ENCODE results near the gene RPUSD1. TPM values are rescaled to one million over a fixed set of nuclear protein-coding genes. Genes with fewer than 3 reads are reported as not detected.
A peak's percentile ranks its signal among the peaks of the same experiment; 100 is the strongest.

Gene RPUSD1
- total and polyA plus RNA-seq, 5 donors from 2014 or later = 20.8 to 24.9 (median 22.8) TPM

DNA sequence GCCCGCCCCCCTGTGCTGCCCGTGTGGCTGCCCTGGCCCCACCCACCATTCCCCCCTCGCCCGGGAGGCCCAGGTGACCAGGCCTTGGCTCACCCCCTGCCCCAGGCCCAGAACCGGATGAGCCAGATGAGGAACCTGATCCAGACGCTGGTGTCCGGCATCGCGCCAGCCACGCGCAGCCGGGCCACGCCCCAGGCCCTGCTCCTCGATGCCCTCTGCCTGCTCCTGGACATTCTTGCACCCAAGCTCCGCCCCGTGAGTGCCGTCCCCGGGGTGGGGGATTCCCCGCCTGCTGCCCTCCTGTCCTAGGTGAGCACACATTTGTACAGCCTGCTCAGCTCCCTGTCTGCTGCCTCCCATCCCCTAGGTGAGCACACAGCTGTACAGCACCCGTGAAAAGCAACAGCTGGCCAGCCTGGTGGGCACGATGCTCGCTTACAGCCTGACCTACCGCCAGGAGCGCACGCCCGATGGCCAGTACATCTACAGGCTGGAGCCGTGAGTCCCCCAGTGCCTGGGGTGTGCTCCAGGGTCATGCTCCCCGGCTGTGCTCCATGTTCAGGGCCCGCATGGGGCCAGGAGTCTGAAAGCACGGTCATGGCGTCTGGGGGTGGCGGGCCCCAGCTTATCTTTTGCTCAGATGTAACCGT, 7.5 kb upstream of the RPUSD1 start:
- H3K36me3 ChIP-seq (ENCODE audit: control insufficient read depth, insufficient read depth, low read length) = no peaks in the 10 kb centered on the region
- no peak overlapping the region for H3K4me3 Mint-ChIP-seq
- H3K27me3 Mint-ChIP-seq = peaks cover 5% of the 10 kb centered on the region
- H3K9me3 ChIP-seq (ENCODE audit: control insufficient read depth in 2 of 2, low read length in 2 of 2) = no peaks in the 10 kb centered on the region
- H3K36me3 Mint-ChIP-seq = peaks cover 7% of the 10 kb centered on the region
- H3K27ac Mint-ChIP-seq = no peak overlapping the region
- H3K4me1 Mint-ChIP-seq = peaks cover 0 to 6% (median 2%) of the 10 kb centered on the region in 4 donors
- H3K4me1 ChIP-seq (ENCODE audit: control insufficient read depth, insufficient read depth, low read length, poor library complexity, severe bottlenecking) = peaks cover 4% of the 10 kb centered on the region
- H3K27ac ChIP-seq (ENCODE audit: insufficient read depth, low read length, poor library complexity, severe bottlenecking) = no peak overlapping the region
- no peak overlapping the region for H3K4me3 ChIP-seq (ENCODE audit: low read depth, low read length)
- H3K9me3 Mint-ChIP-seq = no peaks in the 10 kb centered on the region
- no peaks in the 10 kb centered on the region for H3K27me3 ChIP-seq (ENCODE audit: control insufficient read depth, insufficient read depth, low read length)
- no peak for ATAC-seq (ENCODE audit: low read depth in 2 of 2)
- DNase-seq = no peak

DNA sequence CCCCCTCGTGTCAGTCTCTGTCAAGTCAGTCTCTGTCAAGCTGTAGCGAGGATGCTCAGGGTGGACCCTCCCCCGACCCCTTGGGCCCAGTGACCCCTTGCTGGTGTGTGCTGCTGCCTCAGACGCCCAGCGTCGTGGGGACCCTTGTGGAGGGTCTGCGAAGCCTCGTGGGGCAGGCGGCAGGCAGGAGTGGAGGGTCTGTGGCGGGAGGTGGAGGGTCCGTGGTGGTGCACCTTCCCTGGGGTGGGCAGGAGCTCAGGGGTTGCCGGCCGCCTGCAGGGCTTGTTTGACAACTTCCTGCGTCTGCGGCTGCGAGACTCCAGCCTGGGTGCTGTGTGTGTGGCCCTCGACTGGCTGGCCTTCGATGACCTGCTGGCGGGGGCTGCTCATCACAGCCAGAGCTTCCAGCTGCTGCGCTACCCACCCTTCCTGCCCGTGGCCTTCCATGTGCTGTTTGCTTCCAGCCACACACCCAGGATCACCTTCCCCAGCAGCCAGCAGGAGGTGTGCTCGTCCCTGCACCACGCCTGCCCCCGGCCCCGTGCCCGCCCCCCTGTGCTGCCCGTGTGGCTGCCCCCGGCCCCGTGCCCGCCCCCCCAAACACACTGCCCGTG, 6.8 kb upstream of the RPUSD1 start:
- Mint-ChIP-seq H3K27me3 (peaks cover 5% of the 10 kb centered on the region), H3K9me3 (no peaks in the 10 kb centered on the region), H3K36me3 (peaks cover 7% of the 10 kb centered on the region), H3K4me1 (peaks cover 0 to 6% (median 2%) of the 10 kb centered on the region in 4 donors), H3K4me3 (no peak overlapping the region), H3K27ac (no peak overlapping the region)
- no peak overlapping the region for H3K27ac ChIP-seq (ENCODE audit: insufficient read depth, low read length, poor library complexity, severe bottlenecking)
- no peaks in the 10 kb centered on the region for H3K4me1 ChIP-seq (ENCODE audit: control insufficient read depth, insufficient read depth, low read length, poor library complexity, severe bottlenecking)
- DNase-seq (no peak), ATAC-seq (ENCODE audit: low read depth in 2 of 2) (no peak)
- H3K4me3 ChIP-seq (ENCODE audit: low read depth, low read length) = no peak overlapping the region
- no peaks in the 10 kb centered on the region for H3K27me3 ChIP-seq (ENCODE audit: control insufficient read depth, insufficient read depth, low read length)
- no peaks in the 10 kb centered on the region for H3K9me3 ChIP-seq (ENCODE audit: control insufficient read depth in 2 of 2, low read length in 2 of 2)
- H3K36me3 ChIP-seq (ENCODE audit: control insufficient read depth, insufficient read depth, low read length) = no peaks in the 10 kb centered on the region

DNA sequence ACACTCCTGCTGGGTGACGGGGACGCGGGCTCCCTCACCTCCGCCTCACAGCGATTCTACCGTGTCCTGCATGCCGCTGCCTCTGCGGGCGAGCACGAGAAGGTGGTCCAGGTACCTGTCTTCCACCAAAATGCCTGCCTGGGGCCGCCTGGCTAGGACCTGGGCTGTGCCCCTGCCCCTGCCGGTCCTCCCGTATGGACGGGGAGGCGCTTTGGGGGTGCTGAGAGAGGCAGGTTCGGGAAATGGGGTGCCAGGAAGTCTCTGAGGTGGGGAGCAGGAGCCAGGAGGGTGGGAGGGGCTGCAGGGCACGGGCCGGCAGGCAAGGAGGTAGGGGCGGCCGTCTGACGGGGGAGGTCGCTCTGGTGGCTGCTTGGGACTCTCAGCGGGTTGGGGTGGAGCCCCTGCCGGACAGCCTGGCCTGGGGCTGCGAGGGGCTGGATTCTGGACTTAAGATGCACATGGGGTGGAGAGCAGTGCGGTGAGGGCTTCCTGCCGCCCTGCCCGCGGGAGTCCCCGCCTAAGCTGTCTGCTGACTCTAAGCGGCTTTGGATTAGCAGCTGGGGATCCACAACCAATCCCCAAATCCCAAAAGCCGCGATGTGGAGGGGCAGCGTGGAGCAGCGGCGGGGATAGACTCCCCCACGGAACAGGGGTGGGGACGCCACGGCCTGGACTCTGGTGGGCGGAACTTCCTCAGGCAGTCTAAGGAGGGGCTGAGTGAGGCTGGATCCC, 6.1 kb upstream of the RPUSD1 start:
- H3K4me1 ChIP-seq (ENCODE audit: control insufficient read depth, insufficient read depth, low read length, poor library complexity, severe bottlenecking) = peaks cover under 1% of the 10 kb centered on the region
- Mint-ChIP-seq H3K9me3 (no peaks in the 10 kb centered on the region), H3K27me3 (peaks cover 5% of the 10 kb centered on the region), H3K27ac (no peak overlapping the region), H3K36me3 (peaks cover 7% of the 10 kb centered on the region), H3K4me3 (no peak overlapping the region), H3K4me1 (peaks cover 0 to 6% (median 2%) of the 10 kb centered on the region in 4 donors)
- ATAC-seq (ENCODE audit: low read depth in 2 of 2) (no peak), DNase-seq (no peak)
- no peak overlapping the region for H3K27ac ChIP-seq (ENCODE audit: insufficient read depth, low read length, poor library complexity, severe bottlenecking)
- H3K27me3 ChIP-seq (ENCODE audit: control insufficient read depth, insufficient read depth, low read length) = no peaks in the 10 kb centered on the region
- H3K36me3 ChIP-seq (ENCODE audit: control insufficient read depth, insufficient read depth, low read length) = no peaks in the 10 kb centered on the region
- H3K9me3 ChIP-seq (ENCODE audit: control insufficient read depth in 2 of 2, low read length in 2 of 2) = no peaks in the 10 kb centered on the region
- no peak overlapping the region for H3K4me3 ChIP-seq (ENCODE audit: low read depth, low read length)

DNA sequence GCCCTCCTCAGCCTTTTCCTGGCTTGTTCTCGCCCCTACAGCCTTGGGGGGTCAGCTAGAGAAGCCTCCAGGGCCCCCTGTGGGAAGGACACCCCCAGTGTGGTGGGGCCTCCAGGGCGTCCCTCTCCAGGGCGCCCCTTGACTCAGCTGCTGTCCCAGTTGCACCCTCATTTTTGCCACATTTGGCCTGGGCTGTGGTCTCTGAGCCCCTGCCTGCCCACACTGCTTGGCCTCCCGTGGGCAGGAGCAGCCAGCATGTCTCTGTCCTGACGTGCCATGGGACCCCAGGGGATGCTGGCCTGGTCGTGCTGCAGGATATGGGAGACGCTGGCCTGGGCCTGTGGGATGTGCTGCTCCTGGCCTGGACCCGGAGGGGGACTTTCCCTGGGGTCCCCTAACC, 5.2 kb upstream of the RPUSD1 start:
- DNase-seq = no peak
- no peak overlapping the region for H3K27ac Mint-ChIP-seq
- H3K9me3 Mint-ChIP-seq = no peaks in the 10 kb centered on the region
- Histone ChIP-seq H3K4me1 (ENCODE audit: control insufficient read depth, insufficient read depth, low read length, poor library complexity, severe bottlenecking) (peaks cover 9% of the 10 kb centered on the region), H3K27ac (ENCODE audit: insufficient read depth, low read length, poor library complexity, severe bottlenecking) (no peak overlapping the region), H3K9me3 (ENCODE audit: control insufficient read depth in 2 of 2, low read length in 2 of 2) (no peaks in the 10 kb centered on the region), H3K27me3 (ENCODE audit: control insufficient read depth, insufficient read depth, low read length) (no peaks in the 10 kb centered on the region), H3K36me3 (ENCODE audit: control insufficient read depth, insufficient read depth, low read length) (no peaks in the 10 kb centered on the region), H3K4me3 (ENCODE audit: low read depth, low read length) (no peak overlapping the region)
- no peak overlapping the region for H3K4me3 Mint-ChIP-seq
- H3K27me3 Mint-ChIP-seq = peaks cover 5% of the 10 kb centered on the region
- ATAC-seq (ENCODE audit: low read depth in 2 of 2) = no peak
- H3K36me3 Mint-ChIP-seq = peaks cover 7% of the 10 kb centered on the region
- H3K4me1 Mint-ChIP-seq = peaks cover 0 to 6% (median 2%) of the 10 kb centered on the region in 4 donors

DNA sequence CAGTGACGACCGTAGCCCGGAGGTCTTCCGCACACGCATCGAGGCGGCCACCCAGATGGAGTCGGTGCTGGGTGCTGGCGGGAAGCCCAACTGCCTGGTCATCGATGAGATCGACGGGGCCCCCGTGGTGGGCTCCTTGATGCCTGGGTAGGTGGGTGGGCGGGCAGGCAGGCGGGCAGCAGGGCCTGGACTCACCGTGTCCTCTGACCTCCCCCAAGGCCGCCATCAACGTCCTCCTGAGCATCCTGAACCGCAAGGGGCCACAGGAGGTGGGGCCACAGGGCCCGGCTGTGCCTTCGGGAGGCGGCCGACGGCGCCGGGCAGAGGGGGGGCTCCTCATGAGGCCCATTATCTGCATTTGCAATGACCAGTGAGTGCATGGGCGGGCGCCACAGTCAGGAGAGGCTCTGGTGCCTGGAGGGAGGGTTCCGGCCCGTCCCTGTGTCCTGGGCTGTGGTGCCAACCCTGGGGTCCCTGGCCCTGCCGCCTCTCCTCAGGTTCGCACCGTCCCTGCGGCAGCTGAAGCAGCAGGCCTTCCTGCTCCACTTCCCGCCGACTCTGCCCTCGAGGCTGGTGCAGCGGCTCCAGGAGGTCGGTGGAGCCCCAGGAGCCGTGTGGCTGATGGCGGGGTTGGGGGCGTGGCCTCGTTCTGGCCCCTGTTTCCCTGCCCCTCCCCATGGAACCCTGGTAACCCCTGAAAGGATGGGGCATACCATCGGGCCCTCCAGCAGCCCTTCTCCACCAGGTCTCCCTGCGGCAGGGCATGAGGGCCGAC, 4.2 kb upstream of the RPUSD1 start:
- Histone ChIP-seq H3K36me3 (ENCODE audit: control insufficient read depth, insufficient read depth, low read length) (no peaks in the 10 kb centered on the region), H3K4me1 (ENCODE audit: control insufficient read depth, insufficient read depth, low read length, poor library complexity, severe bottlenecking) (peaks cover 15% of the 10 kb centered on the region), H3K9me3 (ENCODE audit: control insufficient read depth in 2 of 2, low read length in 2 of 2) (no peaks in the 10 kb centered on the region), H3K27ac (ENCODE audit: insufficient read depth, low read length, poor library complexity, severe bottlenecking) (no peak overlapping the region), H3K4me3 (ENCODE audit: low read depth, low read length) (no peak overlapping the region), H3K27me3 (ENCODE audit: control insufficient read depth, insufficient read depth, low read length) (no peaks in the 10 kb centered on the region)
- Mint-ChIP-seq H3K9me3 (no peaks in the 10 kb centered on the region), H3K4me3 (no peak overlapping the region), H3K27me3 (no peaks in the 10 kb centered on the region), H3K4me1 (peaks cover 0 to 9% (median 2%) of the 10 kb centered on the region in 4 donors), H3K27ac (no peak overlapping the region), H3K36me3 (peaks cover 7% of the 10 kb centered on the region)
- no peak for ATAC-seq (ENCODE audit: low read depth in 2 of 2)
- no peak for DNase-seq

DNA sequence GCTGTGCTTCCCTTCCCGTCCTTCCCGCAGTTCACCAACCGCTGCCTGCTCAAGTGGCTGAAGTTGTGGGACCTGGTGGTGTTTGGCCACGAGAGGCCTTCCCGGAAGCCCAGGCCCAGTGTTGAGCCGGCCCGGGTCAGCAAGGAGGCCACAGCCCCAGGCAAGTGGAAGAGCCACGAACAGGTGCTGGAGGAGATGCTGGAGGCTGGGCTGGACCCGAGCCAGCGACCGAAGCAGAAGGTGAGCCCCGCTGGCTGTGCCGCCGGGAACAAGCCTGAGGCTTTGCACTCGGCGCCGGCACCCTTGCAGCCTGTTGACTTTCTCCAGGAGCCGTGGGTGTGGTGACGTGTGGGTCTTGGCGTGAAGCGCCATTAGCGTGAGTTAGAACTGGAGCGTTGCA, 3.0 kb upstream of the RPUSD1 start:
- no peak overlapping the region for H3K27ac ChIP-seq (ENCODE audit: insufficient read depth, low read length, poor library complexity, severe bottlenecking)
- peaks cover 23% of the 10 kb centered on the region for H3K4me1 ChIP-seq (ENCODE audit: control insufficient read depth, insufficient read depth, low read length, poor library complexity, severe bottlenecking)
- ATAC-seq (ENCODE audit: low read depth in 2 of 2) = no peak
- peaks cover 5% of the 10 kb centered on the region for H3K36me3 ChIP-seq (ENCODE audit: control insufficient read depth, insufficient read depth, low read length)
- Mint-ChIP-seq H3K9me3 (no peaks in the 10 kb centered on the region), H3K27ac (no peak overlapping the region), H3K4me3 (peak overlapping the region in 1 of 4 donors; percentile 73), H3K4me1 (peaks cover 0 to 16% (median 2%) of the 10 kb centered on the region in 4 donors), H3K36me3 (peaks cover 7% of the 10 kb centered on the region), H3K27me3 (no peaks in the 10 kb centered on the region)
- DNase-seq = no peak
- H3K9me3 ChIP-seq (ENCODE audit: control insufficient read depth in 2 of 2, low read length in 2 of 2) = no peaks in the 10 kb centered on the region
- H3K27me3 ChIP-seq (ENCODE audit: control insufficient read depth, insufficient read depth, low read length) = no peaks in the 10 kb centered on the region
- no peak overlapping the region for H3K4me3 ChIP-seq (ENCODE audit: low read depth, low read length)

DNA sequence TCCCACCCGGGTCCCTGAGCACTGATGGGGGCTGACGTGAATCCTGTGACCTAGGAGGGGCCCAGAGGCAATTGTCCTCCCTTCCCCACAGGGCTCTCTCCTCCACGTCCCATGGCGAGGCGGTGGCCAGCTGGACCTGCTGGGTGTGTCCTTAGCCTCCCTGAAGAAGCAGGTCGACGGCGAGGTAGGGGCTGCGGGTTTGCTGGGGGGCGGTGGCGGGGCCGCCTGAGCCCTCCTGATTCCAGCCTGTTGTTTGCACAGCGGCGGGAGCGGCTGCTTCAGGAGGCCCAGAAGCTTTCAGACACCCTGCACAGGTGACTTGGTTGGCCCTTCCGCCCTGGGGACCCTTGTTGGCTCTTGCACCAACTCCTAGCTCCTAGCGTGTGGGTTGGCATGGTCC, 1.9 kb upstream of the RPUSD1 start:
- ATAC-seq (ENCODE audit: low read depth in 2 of 2) (no peak), DNase-seq (no peak)
- H3K36me3 Mint-ChIP-seq = peaks cover 7% of the 10 kb centered on the region
- no peaks in the 10 kb centered on the region for H3K27me3 Mint-ChIP-seq
- peaks cover 29% of the 10 kb centered on the region for H3K4me1 ChIP-seq (ENCODE audit: control insufficient read depth, insufficient read depth, low read length, poor library complexity, severe bottlenecking)
- H3K27ac ChIP-seq (ENCODE audit: insufficient read depth, low read length, poor library complexity, severe bottlenecking) = no peak overlapping the region
- H3K9me3 Mint-ChIP-seq = no peaks in the 10 kb centered on the region
- H3K27ac Mint-ChIP-seq = no peak overlapping the region
- H3K4me3 ChIP-seq (ENCODE audit: low read depth, low read length) = no peak overlapping the region
- peaks cover 7% of the 10 kb centered on the region for H3K36me3 ChIP-seq (ENCODE audit: control insufficient read depth, insufficient read depth, low read length)
- peaks cover 0 to 17% (median 2%) of the 10 kb centered on the region in 4 donors for H3K4me1 Mint-ChIP-seq
- peak overlapping the region in 3 of 4 donors; percentile 55 to 76 (median 65) for H3K4me3 Mint-ChIP-seq
- no peaks in the 10 kb centered on the region for H3K27me3 ChIP-seq (ENCODE audit: control insufficient read depth, insufficient read depth, low read length)
- H3K9me3 ChIP-seq (ENCODE audit: control insufficient read depth in 2 of 2, low read length in 2 of 2) = no peaks in the 10 kb centered on the region

Data from CD4-positive, CD25-positive, alpha-beta regulatory T cell (primary cell).